Superior temporal gyrus (tissue), 1 donor: ENCODE measurements around the gene RNF224.

ENCODE experiments used
- DNase-seq: peaks from one replicate; pipeline ENCODE4 v3.0.0-alpha.2; 2016; ENCODE audit errors: extremely low spot score

The RNF224 gene

GRCh38 chr9:137253717-137254623 is 26.7 kb downstream of the RNF224 start:
- DNase-seq, result no peak

DNA sequence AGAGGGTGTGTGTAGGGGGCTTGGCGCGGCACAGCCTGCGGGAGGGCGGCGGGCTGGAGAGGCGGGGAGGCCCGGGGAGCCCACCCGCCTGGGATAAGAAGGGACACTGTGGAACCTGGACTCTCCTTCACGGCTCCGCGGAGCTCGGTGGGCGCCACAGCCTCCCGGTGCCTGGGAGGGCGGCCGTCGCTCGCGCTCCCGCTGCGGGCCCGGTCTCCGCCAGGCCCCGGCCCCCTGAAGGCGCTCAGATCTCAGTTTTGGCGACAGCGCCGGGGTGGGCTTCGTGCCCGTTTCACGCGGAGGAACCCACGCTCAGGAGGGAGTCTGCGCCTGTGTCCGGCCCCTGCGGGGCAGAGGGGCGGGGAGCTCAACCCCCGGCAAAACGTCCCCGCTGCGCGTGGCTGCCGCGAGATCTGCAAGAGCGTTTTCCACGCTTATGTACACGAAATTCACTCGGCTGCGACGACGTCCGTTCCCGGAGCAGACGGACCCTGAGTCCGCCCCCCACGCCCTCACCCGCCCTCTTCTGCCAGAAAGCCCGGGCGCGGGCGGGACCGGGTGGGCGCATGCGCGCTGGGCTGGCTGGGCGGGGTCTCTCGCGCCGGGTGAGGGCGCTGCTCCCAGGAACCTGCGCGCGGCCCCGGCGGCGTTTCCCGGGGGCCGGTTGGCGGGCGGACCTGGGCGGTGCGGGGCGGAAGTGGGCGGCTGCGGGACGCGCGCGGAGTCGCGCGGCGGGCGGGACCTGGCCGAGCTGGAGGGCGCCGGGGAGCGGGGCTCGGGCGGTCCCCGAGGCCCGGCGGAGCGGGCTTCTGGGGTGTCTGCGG is 27.5 kb downstream of the RNF224 start, which contains the start of gene NELFB:
Gene NELFB, plus strand, starts transcription at position 704 of the 824 bp plus-strand sequence.
- DNase-seq, result peak; percentile 88

DNA sequence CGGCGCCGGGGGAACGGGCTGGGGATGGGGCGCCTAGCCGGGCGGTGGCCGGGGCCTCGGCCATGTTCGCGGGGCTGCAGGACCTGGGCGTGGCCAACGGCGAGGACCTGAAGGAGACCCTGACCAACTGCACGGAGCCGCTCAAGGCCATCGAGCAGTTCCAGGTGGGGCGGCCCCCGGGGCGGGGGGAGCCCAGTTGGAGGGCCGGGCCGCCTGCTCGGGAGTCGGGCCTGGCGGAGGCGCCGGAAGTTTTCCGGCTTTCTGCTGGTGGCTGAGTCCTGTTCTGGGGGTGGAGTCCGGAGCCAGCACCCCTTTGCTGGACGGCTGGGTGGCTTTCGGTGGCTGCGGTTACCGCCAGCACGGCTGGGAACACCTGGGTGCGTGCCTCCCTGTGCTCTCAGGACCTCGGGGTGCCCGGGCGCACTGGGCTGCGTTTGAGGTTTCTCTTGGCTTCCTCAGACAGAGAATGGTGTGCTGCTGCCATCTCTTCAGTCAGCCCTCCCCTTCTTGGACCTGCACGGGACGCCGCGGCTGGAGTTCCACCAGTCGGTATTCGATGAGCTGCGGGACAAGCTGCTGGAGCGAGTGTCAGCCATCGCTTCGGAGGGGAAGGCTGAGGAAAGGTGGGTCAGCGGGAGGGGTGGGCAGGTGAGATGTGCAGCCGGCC is 28.3 kb downstream of the RNF224 start:
- peak; percentile 7 for DNase-seq

GRCh38 chr9:137256362-137256761 is 29.1 kb downstream of the RNF224 start:
- DNase-seq, result no peak

DNA sequence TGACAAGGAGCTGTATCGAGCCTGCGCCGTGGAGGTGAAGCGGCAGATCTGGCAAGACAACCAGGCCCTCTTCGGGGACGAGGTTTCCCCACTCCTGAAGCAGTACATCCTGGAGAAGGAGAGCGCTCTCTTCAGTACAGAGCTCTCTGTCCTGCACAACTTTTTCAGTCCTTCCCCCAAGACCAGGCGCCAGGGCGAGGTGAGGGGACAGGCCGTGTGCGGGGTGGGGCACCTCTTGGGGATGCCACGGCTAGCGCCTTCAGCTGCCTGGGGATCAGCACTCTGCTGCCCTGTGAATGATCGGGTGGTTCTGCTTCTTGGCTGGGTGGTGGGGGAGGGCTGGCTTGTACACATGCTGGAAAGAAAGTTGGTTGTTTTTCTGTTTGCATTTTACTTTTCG is 29.6 kb downstream of the RNF224 start:
- DNase-seq, result no peak

- peak; percentile 23 for DNase-seq
These were observed 35.0 kb downstream of the RNF224 start for GRCh38 chr9:137262173-137262908.

DNA sequence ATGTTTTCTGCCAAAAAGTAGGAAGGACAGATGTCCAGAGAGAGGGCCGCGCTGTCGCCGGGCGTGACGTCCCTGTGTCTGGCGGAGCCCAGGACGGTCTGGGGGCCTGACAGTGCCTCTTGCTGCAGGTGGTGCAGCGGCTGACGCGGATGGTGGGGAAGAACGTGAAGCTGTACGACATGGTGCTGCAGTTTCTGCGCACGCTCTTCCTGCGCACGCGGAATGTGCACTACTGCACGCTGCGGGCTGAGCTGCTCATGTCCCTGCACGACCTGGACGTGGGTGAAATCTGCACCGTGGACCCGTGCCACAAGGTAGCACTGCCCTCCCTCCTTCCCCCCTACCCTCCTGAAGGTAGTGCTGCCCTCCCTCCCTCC is 35.6 kb downstream of the RNF224 start:
- no peak for DNase-seq

DNA sequence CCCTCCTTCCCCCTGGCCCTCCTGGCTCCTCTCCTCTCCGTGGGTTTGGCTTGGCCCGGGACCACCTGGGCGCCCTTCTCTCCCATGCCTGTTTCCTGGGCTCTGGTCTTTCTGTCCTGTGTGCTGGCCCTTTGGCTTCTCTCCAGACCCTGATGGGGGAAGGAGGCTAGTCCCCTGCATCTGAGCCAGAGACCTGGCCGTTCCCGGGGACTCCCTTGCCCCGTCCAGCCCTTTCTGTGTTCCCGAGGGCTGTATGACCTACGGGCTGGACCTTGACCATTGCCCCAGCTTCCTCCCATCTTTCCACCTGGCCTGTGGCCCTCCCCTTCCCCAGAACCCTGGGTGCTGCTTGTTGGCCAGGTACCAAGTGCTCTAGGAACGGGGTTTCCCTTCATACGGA is 36.2 kb downstream of the RNF224 start:
- DNase-seq, result no peak

GRCh38 chr9:137264067-137264466 is 36.8 kb downstream of the RNF224 start:
- no peak for DNase-seq

GRCh38 chr9:137265496-137266161 is 38.3 kb downstream of the RNF224 start:
- no peak for DNase-seq

GRCh38 chr9:137266162-137266527 is 38.8 kb downstream of the RNF224 start:
- no peak for DNase-seq

DNA sequence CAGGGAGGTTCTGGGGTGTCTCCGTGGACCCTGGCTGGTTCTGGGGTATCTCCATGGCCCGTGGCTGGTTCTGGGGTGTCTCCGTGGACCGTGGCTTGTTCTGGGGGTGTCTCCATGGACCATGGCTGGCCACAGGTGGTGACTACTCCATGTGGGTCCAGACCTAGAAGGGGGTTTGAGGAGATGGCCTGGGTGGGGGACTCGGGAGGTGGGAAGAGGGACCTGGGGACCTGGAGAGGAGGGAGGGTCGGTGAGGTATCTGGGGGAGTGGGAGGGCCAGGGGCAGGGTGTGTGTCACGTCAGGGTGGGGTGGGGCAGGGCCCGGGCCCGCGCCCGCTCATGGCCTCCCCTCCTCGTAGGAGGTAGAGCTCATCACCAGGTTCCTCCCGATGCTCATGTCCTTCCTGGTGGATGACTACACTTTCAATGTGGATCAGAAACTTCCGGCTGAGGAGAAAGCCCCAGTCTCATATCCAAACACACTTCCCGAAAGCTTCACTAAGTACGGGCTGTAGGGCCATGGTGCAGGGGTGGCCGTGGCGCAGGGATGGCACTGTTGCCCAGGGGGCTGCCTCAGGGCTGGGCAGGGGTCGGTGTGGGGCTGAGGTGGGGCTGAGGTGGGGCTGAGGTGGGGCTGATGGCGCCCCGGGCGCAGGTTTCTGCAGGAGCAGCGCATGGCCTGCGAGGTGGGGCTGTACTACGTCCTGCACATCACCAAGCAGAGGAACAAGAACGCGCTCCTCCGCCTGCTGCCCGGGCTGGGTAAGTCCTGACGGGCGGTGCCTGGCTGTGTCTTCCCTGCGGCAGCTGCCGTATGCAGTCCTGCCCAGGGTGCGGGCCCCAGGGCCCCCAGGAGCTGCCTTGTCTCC is 39.5 kb downstream of the RNF224 start:
- no peak for DNase-seq

DNA sequence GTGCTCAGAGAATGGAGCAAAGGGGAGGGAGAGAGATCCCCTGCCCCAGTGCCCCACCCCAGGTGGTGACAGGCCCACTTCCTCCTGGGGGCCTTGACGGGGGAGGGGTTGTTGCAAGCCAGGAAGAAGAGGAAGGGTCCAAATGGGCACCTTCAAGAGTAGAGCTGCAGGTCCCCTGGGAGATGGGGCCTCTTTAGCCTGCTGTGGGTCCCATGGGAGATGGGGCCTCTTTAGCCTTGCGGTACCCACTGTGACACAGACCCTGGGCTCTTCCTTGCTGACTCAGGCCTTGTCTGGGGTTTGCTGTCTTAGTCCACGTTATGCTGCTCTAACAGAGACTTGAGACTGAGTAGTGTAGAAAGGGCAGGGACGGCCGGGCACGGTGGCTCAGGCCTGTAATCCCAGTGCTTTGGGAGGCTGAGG is 40.6 kb downstream of the RNF224 start:
- no peak for DNase-seq

- no peak for DNase-seq
These were observed 41.4 kb downstream of the RNF224 start for GRCh38 chr9:137268538-137269201.

GRCh38 chr9:137269231-137269772 is 42.0 kb downstream of the RNF224 start:
- DNase-seq, result no peak

GRCh38 chr9:137270929-137271695 is 43.8 kb downstream of the RNF224 start:
- no peak for DNase-seq

- DNase-seq, result no peak
These were observed 44.4 kb downstream of the RNF224 start for GRCh38 chr9:137271696-137272076.
